ENCODE results near the gene CCDC12. TPM values are rescaled to one million over a fixed set of nuclear protein-coding genes. Genes with fewer than 3 reads are reported as not detected.
A peak's percentile ranks its signal among the peaks of the same experiment; 100 is the strongest.

Gene CCDC12
- total and polyA plus RNA-seq, 9 of the 15 experiments (the other 6 are each of a cell fraction or from before 2014, with no cell fraction given), result 8.9 to 201 (median 86.9) TPM

- TF ChIP-seq ZNF830 (CRISPR knock-in tag; IDR thresholded peaks at IDR 0.05) (no peak), ZNF165 (CRISPR knock-in tag; IDR thresholded peaks at IDR 0.05; ENCODE audit: borderline replicate concordance) (no peak), LEF1 (IDR thresholded peaks at IDR 0.05) (no peak), ZNF253 (CRISPR knock-in tag; conservative IDR thresholded peaks at IDR 0.05) (no peak), IFI16 (CRISPR knock-in tag; IDR thresholded peaks at IDR 0.05) (no peak), MEF2A (IDR thresholded peaks at IDR 0.05; ENCODE audit: control insufficient read depth, low read depth, low read length) (no peak), SRF (CRISPR knock-in tag; IDR thresholded peaks at IDR 0.05) (no peak), MED1 (CRISPR knock-in tag; IDR thresholded peaks at IDR 0.05; ENCODE audit: borderline replicate concordance) (no peak), SMARCE1 (IDR thresholded peaks at IDR 0.05) (no peak), CBX5 (IDR thresholded peaks at IDR 0.05; ENCODE audit: borderline replicate concordance, low read depth) (no peak)
- TF ChIP-seq, protein P1, sequence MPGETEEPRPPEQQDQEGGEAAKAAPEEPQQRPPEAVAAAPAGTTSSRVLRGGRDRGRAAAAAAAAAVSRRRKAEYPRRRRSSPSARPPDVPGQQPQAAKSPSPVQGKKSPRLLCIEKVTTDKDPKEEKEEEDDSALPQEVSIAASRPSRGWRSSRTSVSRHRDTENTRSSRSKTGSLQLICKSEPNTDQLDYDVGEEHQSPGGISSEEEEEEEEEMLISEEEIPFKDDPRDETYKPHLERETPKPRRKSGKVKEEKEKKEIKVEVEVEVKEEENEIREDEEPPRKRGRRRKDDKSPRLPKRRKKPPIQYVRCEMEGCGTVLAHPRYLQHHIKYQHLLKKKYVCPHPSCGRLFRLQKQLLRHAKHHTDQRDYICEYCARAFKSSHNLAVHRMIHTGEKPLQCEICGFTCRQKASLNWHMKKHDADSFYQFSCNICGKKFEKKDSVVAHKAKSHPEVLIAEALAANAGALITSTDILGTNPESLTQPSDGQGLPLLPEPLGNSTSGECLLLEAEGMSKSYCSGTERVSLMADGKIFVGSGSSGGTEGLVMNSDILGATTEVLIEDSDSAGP (CRISPR knock-in tag; IDR thresholded peaks at IDR 0.05), result no peak
Measured at GRCh38 chr3:46926447-46926846, 50.1 kb downstream of the CCDC12 start (continued).

GRCh38 chr3:46926039-46926438 lies 50.5 kb downstream of the CCDC12 start:
- no peak overlapping the region; the same call in 2 of the 3 replicates for H3K27ac ChIP-seq (ENCODE audit: extremely low read depth, low read depth, low read length)
- ChIA-PET CTCF (ENCODE audit: low intra/inter-chr PET ratio) (no interaction called here), POLR2A (interaction anchor here (0.7 kb wide), 1 partner anchor 9 kb away, joined by 3 read pairs; no protein-coding TSS in a partner anchor)
- H3K9me1 ChIP-seq (ENCODE audit: control insufficient read depth, insufficient read depth, low read length), result no peaks in the 10 kb centered on the region
- ATAC-seq (no peak), FAIRE-seq (no peak), DNase-seq (ENCODE audit: extremely low read depth in 1 of 4, low spot score in 3 of 4) (peak in 1 of 4 experiments; percentile 49)
- BruUV-seq (replicated peaks), result no TSS peak
- no peaks in the 10 kb centered on the region for H3K27me3 ChIP-seq (ENCODE audit: control insufficient read depth in 2 of 2, insufficient read depth in 2 of 2, low read length in 2 of 2)
- no peak for TF ChIP-seq NFIC (IDR thresholded peaks at IDR 0.05)
- TF ChIP-seq CGGBP1 (CRISPR knock-in tag; IDR thresholded peaks at IDR 0.05), result no peak
- 0 out of 2 replicates have a peak, but pooled peaks have one; percentile 12 for TF ChIP-seq POLR2G (IDR thresholded peaks at IDR 0.05; ENCODE audit: low read depth, low read length)
- peaks cover 0 to 5% of the 10 kb centered on the region in 2 experiments; a peak in 1 of 5 replicates for H3K4me1 ChIP-seq (replicated peaks in 1 of 2; ENCODE audit: control insufficient read depth in 2 of 2, insufficient read depth in 2 of 2, low read length in 2 of 2)
- H3K4me3 ChIP-seq, result no peak overlapping the region
- intact Hi-C loops (cut with micrococcal nuclease), result no loop called here
- no peak overlapping the region for H3K4me2 ChIP-seq (ENCODE audit: insufficient read depth, low read length)
- peak overlapping the region in 1 of 2 experiments; percentile 57; a peak in 2 of 4 replicates for H3K9ac ChIP-seq (ENCODE audit: insufficient read depth in 1 of 2, low read depth in 2 of 2, low read length in 2 of 2)
- WGBS (ENCODE audit: insufficient coverage, low coverage, missing lambda C conversion rate), result 58% methylated on average over 6 of the region's 6 CpGs
- in situ Hi-C loops (cut with MboI), result no loop called here
- H3K79me2 ChIP-seq (ENCODE audit: control insufficient read depth, insufficient read depth, low read length), result peaks cover 38% of the 10 kb centered on the region
- peaks cover 4% of the 10 kb centered on the region; the same call in 1 of the 2 replicates for H4K20me1 ChIP-seq (replicated peaks; ENCODE audit: control insufficient read depth, insufficient read depth, low read length)
- peaks cover 91% of the 10 kb centered on the region for H3K36me3 ChIP-seq (ENCODE audit: control insufficient read depth, insufficient read depth, low read length)
- H2AFZ ChIP-seq (ENCODE audit: low read depth, low read length), result no peak overlapping the region
- H3K9me3 ChIP-seq (replicated peaks; ENCODE audit: control insufficient read depth, insufficient read depth, low read depth, low read length), result no peaks in the 10 kb centered on the region
